Ishikawa (cell line): ENCODE data around the gene NAV2.

ENCODE experiments used
- CEBPB ChIP-seq: IDR thresholded peaks from 2 replicates; pipeline ENCODE4 v1.6.1; 2012
- CREB1 ChIP-seq: IDR thresholded peaks from 2 replicates; pipeline ENCODE4 v1.6.1; 2012; ENCODE audit warnings: low read depth
- EGR1 ChIP-seq: IDR thresholded peaks from 2 replicates; pipeline ENCODE4 v1.6.1; 2012
- EP300 ChIP-seq: IDR thresholded peaks from 2 replicates; pipeline ENCODE4 v1.6.1; 2012; ENCODE audit warnings: borderline replicate concordance
- FOXM1 ChIP-seq: IDR thresholded peaks from 2 replicates; pipeline ENCODE4 v1.6.1; 2012; ENCODE audit warnings: low read depth, borderline replicate concordance
- NFIC ChIP-seq: IDR thresholded peaks from 2 replicates; pipeline ENCODE4 v1.6.1; 2012
- RAD21 ChIP-seq: IDR thresholded peaks from 2 replicates; pipeline ENCODE4 v1.6.1; 2012; ENCODE audit warnings: low read depth
- TAF1 ChIP-seq: IDR thresholded peaks from 2 replicates; pipeline ENCODE4 v1.6.1; 2012; ENCODE audit warnings: low read depth, mild to moderate bottlenecking
- TCF12 ChIP-seq: IDR thresholded peaks from 2 replicates; pipeline ENCODE4 v1.6.1; 2012; ENCODE audit warnings: low read depth
- TEAD4 ChIP-seq: IDR thresholded peaks from 2 replicates; pipeline ENCODE4 v1.6.1; 2012
- YY1 ChIP-seq: IDR thresholded peaks from 2 replicates; pipeline ENCODE4 v1.6.1; 2012; ENCODE audit warnings: low read depth
- ZBTB7A ChIP-seq: IDR thresholded peaks from 2 replicates; pipeline ENCODE4 v1.6.1; 2012; ENCODE audit warnings: low read depth
- TF ChIP-seq, protein P1 (sequence below): IDR thresholded peaks from 2 replicates; pipeline ENCODE4 v1.6.1; 2012
- TF ChIP-seq, protein P2 (sequence below): IDR thresholded peaks from 2 replicates; pipeline ENCODE4 v1.6.1; 2012
- TF ChIP-seq, protein P3 (sequence below): IDR thresholded peaks from 2 replicates; pipeline ENCODE4 v1.6.1; 2012; ENCODE audit warnings: low read depth, mild to moderate bottlenecking

The NAV2 gene

GRCh38 chr11:19767627-19768151 lies 55.1 kb downstream of the NAV2 start:
- TF ChIP-seq RAD21 (no peak), FOXM1 (no peak), EGR1 (no peak), ZBTB7A (no peak), CEBPB (no peak), TCF12 (no peak), EP300 (no peak)
- TF ChIP-seq, protein P1, sequence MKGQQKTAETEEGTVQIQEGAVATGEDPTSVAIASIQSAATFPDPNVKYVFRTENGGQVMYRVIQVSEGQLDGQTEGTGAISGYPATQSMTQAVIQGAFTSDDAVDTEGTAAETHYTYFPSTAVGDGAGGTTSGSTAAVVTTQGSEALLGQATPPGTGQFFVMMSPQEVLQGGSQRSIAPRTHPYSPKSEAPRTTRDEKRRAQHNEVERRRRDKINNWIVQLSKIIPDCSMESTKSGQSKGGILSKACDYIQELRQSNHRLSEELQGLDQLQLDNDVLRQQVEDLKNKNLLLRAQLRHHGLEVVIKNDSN: no peak
- TF ChIP-seq, protein P2, sequence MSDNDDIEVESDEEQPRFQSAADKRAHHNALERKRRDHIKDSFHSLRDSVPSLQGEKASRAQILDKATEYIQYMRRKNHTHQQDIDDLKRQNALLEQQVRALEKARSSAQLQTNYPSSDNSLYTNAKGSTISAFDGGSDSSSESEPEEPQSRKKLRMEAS: no peak
- TF ChIP-seq, protein P3, sequence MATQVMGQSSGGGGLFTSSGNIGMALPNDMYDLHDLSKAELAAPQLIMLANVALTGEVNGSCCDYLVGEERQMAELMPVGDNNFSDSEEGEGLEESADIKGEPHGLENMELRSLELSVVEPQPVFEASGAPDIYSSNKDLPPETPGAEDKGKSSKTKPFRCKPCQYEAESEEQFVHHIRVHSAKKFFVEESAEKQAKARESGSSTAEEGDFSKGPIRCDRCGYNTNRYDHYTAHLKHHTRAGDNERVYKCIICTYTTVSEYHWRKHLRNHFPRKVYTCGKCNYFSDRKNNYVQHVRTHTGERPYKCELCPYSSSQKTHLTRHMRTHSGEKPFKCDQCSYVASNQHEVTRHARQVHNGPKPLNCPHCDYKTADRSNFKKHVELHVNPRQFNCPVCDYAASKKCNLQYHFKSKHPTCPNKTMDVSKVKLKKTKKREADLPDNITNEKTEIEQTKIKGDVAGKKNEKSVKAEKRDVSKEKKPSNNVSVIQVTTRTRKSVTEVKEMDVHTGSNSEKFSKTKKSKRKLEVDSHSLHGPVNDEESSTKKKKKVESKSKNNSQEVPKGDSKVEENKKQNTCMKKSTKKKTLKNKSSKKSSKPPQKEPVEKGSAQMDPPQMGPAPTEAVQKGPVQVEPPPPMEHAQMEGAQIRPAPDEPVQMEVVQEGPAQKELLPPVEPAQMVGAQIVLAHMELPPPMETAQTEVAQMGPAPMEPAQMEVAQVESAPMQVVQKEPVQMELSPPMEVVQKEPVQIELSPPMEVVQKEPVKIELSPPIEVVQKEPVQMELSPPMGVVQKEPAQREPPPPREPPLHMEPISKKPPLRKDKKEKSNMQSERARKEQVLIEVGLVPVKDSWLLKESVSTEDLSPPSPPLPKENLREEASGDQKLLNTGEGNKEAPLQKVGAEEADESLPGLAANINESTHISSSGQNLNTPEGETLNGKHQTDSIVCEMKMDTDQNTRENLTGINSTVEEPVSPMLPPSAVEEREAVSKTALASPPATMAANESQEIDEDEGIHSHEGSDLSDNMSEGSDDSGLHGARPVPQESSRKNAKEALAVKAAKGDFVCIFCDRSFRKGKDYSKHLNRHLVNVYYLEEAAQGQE: no peak

- no peak for TF ChIP-seq TCF12
- TF ChIP-seq, protein P1: no peak
- TF ChIP-seq EGR1: no peak
- TF ChIP-seq, protein P2: no peak
- no peak for TF ChIP-seq CREB1
- no peak for TF ChIP-seq TAF1
- no peak for TF ChIP-seq EP300
Measured at GRCh38 chr11:19768197-19768596, 55.6 kb downstream of the NAV2 start.

DNA sequence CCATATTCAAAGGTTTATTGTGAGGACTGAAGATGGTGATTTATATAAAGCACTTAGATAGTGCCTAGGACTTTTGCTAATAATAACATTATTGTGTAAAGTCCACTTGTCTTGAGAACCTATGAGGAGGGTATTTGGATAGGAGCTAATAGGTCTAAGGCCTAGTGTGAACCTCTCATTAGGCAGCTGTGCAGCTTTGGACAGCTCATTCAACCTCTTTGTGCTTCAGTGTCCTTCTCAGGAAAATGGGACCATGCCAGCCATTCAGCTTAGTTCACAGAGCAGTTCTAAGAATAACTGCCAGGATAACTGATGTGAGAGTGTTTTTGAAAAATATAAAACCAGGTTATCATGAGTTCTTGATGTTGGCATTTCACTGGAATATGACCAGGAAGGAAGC lies 56.2 kb downstream of the NAV2 start:
- no peak for TF ChIP-seq TEAD4
- TF ChIP-seq YY1: no peak
- no peak for TF ChIP-seq TCF12
- no peak for TF ChIP-seq EP300

DNA sequence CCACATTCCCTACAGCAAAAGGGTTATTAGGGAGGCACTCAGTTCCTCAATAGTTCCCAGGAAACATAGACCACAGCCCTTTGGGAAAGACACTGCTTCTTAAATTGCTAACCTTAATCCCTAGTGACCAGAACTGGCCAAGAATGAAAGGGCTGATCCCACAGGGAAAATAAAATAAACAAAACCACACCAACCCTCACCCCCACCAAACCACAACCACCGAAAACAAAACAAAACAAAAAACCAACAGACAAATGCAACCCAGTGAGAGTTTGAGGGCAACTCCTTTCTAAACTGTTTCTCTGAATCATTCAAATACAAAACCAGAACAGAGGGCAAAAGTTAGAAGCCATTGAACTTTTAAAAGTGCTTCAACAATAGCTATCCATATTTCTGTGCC lies 57.2 kb downstream of the NAV2 start:
- no peak for TF ChIP-seq FOXM1
- TF ChIP-seq TCF12: no peak
- no peak for TF ChIP-seq NFIC
- TF ChIP-seq YY1: no peak

DNA sequence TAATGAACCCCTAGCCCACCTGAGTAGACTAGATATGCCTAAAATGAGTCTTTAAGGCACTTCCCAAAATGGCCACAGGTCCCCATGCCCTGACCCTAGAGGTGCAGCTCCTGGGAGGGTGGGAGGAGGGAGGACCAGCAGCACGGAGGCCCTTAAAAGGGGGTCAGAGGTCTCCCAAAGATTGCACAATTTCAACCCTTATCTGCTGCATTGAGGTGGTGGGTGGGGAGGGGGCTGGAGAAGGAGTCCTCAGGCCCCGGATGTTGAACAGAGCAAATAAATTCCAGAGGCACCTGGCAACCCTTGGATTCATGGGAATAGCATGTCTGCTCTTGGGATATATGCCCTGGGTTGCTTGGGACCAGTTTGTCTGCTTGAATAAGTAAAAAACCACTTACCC lies 57.6 kb downstream of the NAV2 start:
- TF ChIP-seq, protein P3: no peak
- TF ChIP-seq ZBTB7A: no peak
- TF ChIP-seq TEAD4: no peak
- no peak for TF ChIP-seq TAF1
- TF ChIP-seq YY1: no peak

DNA sequence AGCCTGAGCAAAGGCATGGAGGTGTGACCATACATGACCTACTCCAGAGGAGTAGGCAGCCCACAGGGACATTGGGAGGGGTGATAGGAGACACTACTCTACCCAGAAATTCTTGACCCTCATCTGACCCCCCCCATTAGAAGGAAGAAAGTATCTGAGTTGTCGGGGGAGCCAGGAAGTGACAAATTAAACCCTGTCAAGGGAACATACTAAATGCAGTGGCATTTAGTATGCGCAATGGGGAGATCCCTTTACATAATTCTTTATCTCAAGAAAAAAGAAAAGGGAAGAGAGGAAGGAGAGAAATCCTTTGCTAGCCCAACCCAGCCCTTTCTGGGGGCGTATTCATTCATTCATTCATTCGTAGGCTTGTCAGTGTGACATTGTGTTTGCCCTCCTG lies 58.8 kb downstream of the NAV2 start:
- no peak for TF ChIP-seq CREB1
- TF ChIP-seq NFIC: no peak
- TF ChIP-seq, protein P3: no peak
- TF ChIP-seq FOXM1: no peak
- no peak for TF ChIP-seq EGR1
- TF ChIP-seq CEBPB: no peak
- no peak for TF ChIP-seq TCF12
- TF ChIP-seq RAD21: no peak
- TF ChIP-seq ZBTB7A: no peak
- TF ChIP-seq TAF1: no peak
- TF ChIP-seq, protein P1: no peak
- TF ChIP-seq YY1: no peak
- TF ChIP-seq EP300: no peak
